HG03045 (cell line): Measurements from ENCODE around the gene NOC2L.

Experiments
- ATAC-seq: cut with Tn5 transposase; IDR thresholded peaks from one replicate; pipeline ENCODE4 v1.9.1; 2021; ENCODE audit warnings: mild to moderate bottlenecking, moderate library complexity; ENCODE audit not compliant: unreplicated experiment

NOC2L gene

DNA sequence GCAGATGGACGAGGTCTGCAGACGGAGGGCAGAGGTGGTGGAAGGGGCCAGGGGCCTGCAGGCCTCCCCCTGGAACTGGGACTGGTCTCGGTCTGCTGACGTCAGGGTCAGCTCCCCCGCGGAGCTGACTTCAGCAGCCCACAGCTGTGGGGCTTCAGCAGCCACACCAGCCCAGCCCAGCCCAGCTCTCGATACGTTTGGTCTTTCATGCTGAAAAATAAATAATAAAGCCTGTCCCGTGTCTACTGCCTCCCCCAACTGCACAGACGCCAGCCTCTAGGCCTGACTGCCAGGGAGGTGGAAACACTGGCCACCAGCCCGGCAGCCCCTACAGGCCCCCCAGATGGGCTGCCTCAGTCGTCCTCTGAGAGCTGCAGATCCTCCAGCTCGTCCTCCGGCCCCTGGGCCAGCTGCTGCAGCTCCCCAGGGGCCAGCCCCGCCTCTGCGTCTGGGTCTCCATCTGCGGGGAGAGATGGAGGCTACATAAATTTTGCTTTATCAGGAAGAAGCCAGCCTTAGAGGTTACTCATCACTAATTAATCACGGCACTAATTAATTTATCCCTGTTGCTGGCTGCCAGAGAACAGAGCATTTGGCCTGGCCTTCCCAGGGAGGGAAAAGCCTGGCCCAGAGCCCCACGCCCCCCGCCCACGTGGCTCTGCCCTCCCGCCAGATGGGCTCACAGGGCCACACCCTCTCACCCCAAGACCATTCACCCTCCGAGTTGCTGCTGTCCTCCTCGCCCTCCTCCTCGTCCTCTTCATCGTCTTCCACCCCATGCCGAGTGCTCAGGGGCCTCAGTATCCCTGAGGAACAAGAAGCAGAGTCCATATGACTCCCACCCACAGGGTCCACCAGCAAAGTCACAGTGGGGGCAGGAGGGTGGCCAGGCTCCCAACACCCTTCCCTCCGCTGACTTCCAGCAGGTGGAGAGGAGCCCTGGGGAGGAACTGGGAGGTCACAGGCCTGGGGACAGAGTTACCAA is 14.4 kb downstream of the NOC2L start:
- ATAC-seq: no peak

GRCh38 chr1:943545-944340 is 15.3 kb downstream of the NOC2L start:
- ATAC-seq: no peak

- ATAC-seq: no peak
Observed at GRCh38 chr1:942864-943533, 16.1 kb downstream of the NOC2L start.

GRCh38 chr1:942411-942821 is 16.6 kb downstream of the NOC2L start:
- ATAC-seq: no peak

DNA sequence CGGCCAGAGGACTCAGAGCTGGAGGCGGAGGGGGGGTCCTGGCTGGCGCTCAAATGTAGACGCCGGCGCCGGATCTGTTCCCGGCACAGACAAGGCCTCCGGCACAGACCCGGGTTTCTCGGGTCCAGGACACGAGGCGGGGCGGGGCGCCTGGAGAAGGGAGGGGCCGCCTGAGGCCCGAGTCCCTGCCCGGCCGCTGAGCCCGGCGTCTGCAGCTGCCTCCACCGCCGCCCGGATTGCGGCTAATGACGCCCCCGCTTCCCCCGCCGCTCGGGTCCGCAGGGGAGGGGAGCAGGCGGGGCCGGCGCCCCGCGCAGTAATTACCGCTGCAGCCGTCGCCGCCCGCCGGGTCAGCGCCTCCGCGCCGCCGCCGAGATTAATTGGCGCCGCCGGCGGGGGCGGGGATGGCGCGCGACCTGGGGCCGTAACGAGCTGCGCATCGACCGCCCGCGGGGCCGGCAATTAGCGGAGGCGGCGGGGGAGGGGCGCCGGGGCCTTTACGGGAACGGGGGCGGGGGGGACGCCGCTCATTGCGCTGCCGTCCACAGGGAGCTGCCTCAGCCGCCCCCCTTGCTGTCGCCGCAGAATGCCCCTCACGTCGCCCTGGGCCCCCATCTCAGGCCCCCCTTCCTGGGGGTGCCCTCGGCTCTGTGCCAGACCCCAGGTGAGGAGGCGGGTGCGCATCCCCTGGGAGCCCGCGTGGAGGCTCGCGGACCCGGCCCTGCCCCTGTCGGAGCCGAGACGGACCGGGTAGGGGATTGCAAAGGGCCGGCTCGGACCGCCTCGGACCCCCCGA is 17.3 kb downstream of the NOC2L start:
- no peak for ATAC-seq

DNA sequence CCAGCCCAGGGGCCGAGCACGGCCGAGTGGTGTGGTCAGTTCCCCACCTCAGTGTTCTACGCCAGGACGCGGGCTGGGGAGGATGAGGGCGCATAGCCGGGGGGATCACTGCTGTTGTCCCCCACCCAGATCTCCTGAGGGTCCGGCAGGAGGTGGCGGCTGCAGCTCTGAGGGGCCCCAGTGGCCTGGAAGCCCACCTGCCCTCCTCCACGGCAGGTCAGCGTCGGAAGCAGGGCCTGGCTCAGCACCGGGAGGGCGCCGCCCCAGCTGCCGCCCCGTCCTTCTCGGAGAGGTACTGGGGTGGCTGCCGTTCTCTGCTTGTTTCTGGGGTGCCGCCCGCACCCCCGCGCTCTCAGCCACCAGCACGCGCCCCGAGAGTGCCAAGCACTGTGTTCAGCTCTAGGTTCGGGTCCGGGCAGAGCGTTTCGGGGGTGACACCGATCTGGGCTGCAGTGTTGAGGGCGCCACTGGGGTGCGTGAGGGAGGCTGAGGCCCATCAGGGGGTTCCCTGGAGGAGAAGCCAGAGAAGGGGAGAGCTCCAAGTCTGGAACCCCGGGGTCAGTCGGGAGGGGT is 18.0 kb downstream of the NOC2L start:
- no peak for ATAC-seq

DNA sequence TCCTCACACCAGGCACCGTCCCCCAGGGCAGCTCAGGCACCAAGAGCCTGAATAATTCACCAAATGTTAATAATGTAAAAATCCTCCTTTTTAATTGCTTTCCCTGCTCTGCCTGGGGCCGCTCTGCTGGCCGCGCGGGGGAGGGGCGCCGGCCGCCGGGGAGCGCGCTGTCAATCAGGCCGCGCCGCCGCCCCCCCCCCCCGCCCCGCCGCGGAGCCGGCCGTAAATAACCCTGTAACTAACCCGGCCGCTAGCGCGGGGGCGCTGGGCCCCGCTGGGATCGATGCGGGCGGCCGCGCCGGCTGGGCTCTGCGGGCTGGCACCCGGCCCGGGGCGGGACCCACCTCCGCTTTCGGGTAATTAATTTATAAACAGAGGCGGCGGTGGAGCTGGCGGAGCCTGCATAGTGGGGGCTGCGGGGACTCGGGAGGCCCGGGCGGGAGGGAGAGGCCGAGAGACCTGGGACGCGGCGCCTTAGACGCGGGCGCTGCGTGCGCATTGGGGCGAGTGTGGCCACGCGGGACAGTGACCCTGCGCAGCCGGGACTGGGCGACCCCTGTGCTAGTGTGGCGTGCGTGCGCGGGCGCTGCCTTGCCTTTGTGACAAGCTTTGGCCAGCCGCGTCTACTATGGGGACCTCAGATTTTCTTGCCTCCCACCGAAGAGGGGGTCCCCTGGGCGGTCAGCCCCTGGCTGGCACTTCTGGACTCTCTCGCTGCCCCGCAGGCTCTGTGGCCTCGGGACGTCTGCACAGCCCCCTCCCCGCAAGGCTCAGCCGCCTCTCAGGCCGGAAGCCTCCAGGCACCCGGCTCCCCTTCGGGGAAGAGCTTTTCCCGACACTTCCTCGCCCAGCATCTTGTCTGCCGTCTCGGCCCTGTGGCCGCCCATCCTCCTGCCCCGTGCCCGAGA is 18.7 kb downstream of the NOC2L start:
- ATAC-seq: no peak

- no peak for ATAC-seq
Observed at GRCh38 chr1:939511-940106, 19.4 kb downstream of the NOC2L start.

DNA sequence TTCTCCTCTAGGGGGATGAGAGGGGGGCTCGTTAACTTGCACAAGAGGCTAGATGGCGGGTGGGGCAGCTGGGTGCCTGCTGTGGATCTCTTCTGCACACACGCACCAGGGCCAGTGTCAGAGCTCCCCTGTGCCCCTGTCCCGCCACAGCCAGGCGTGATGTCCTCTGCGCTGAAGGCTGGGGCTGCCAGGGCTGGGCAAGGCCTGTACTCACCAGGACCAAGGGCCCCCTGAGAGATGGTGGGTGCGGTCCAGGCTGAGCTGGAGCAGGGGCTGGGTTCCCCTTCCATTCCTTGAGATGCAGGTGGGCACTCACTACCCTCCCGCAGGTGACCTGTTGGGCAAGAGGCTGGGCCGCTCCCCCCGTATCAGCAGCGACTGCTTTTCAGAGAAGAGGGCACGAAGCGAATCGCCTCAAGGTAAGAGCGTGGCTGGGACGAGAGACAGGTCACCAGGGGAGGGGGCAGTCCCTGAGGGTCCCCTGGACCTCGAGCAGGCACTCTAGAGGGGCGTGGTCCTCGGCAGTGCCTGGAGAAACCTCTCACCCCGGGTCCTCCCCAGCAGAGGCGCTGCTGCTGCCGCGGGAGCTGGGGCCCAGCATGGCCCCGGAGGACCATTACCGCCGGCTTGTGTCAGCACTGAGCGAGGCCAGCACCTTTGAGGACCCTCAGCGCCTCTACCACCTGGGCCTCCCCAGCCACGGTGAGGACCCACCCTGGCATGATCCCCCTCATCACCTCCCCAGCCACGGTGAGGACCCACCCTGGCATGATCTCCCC is 20.2 kb downstream of the NOC2L start:
- ATAC-seq: no peak

DNA sequence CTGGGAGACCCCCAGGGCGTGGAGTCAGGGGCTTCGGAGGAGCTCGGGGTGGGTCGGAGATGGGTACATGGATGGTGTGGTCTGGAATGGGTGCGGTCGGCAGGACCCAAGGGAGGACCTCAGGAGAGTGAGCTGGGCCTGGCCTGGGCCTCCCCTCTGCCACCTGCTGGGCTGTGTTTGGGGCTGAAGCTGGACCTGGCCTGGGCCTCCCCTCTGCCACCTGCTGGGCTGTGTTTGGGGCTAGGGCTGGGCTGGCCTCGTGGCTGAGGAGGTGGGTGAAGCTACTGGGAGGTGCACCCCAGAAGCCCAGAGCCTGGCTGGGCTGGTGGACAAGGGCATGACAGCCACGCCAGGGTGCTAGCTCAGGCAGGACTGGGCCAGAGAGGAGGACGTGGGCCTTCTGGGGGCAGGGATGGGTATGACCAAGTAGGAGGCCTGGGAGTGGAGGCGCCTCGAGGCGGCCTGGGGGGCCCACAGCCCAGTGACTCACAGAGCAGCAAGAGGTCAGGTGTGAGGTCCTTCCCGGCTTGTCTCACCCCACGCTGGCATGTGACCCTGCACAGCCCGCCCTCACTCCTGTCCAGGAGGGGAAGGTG is 20.9 kb downstream of the NOC2L start:
- no peak for ATAC-seq

DNA sequence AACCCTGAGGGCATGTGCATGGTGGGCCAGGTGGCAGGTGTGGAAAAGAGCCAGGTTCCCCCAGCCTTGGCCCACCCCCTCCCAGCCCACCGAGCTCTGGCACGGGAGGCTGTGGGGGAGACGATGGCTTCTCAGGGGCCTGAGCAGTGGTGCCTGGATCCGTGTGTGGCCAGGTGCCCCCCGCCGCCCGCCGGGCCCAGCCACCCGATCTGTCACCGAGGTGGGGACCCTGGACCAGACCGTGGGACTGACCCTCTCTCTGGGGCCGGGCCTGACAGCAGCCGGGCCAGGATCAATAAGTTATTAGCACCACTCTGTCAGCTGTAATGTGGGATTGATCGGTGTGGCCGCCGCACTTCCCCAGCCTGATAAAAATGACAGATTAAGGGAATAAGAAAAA is 21.5 kb downstream of the NOC2L start:
- no peak for ATAC-seq

GRCh38 chr1:936348-937264 is 22.4 kb downstream of the NOC2L start:
- no peak for ATAC-seq

- no peak for ATAC-seq
Observed at GRCh38 chr1:935751-936231, 23.3 kb downstream of the NOC2L start.

DNA sequence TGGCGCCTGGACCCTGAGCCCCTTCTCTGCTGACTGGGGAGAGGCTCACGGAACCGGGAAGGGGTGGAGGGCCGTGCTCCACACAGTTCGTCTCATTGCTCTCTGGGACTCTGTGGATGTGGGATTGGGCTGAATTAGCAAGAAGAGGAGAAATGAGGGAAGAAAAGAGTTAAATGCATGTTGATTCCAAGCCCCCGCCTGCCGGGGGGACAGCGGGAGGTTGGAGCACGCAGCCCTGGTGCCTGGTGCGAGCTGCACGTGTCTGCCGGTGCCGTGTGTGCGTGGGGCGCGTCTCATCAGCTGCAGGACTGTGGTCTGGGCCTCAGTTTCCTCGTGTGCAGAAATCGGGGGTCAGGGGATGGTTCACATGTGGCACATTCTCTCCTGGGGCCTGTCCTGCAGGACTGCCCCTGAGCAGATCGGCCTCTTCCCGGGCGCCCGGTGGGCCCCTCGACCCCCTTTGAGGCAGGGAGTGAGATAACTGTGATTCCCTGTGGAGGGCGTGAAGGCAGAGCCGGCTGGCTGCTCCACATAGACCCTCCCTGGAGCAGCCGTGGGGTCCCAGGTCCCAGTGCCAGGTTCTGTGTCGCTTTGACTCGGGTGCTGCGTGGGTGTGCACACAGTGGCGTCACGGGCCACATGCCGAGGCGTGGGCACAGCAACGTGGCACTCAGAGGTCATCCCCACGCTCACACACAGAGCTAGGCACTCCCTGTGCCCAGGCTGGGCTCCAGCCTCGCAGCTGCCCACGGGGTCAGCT is 23.9 kb downstream of the NOC2L start:
- no peak for ATAC-seq

DNA sequence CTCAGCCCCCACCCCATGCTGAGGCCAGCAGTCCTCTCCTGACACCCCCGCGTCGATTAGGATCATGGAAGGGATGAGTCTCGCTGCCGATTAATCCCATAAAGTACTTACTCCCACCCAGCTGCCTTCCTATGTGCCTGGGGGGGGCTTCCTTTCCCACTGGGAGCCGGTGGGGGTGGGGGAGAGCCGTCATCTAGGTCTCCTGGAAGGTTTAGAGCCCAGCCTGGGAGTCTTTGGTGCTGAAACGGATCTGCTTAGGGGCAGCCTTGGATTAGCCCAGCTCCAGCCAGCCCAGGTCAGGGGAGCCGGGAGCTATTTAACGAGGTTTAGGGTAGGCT is 25.5 kb downstream of the NOC2L start:
- no peak for ATAC-seq
